Measurements from ENCODE around the gene NRSN2.
"Not testable (repeated sequence)": the region's sequence is repeated elsewhere in the genome, so short reads cannot be mapped to it uniquely, and the experiment has no call there.

Gene NRSN2

GRCh38 chr20:328027-328974 lies 18.6 kb upstream of the NRSN2 start:
- Histone ChIP-seq H3K4me3 (ENCODE audit: low read length) (peak overlapping the region; percentile 79), H3K27ac (ENCODE audit: low read depth, low read length) (peak overlapping the region; percentile 92), H3K9ac (ENCODE audit: low read length) (no peak overlapping the region), H3K27me3 (ENCODE audit: control insufficient read depth, insufficient read depth, low read length) (no peaks in the 10 kb centered on the region), H3K36me3 (ENCODE audit: control insufficient read depth, insufficient read depth, low read length) (no peaks in the 10 kb centered on the region), H3K4me1 (ENCODE audit: control insufficient read depth, insufficient read depth, low read length) (peaks cover 3% of the 10 kb centered on the region)

- H3K9ac ChIP-seq (ENCODE audit: low read length) = no peak overlapping the region
These were observed 17.8 kb upstream of the NRSN2 start for GRCh38 chr20:328975-329695.

GRCh38 chr20:329851-330232 lies 17.1 kb upstream of the NRSN2 start:
- Histone ChIP-seq H3K4me3 (ENCODE audit: low read length) (no peak overlapping the region), H3K36me3 (ENCODE audit: control insufficient read depth, insufficient read depth, low read length) (no peaks in the 10 kb centered on the region), H3K27me3 (ENCODE audit: control insufficient read depth, insufficient read depth, low read length) (no peaks in the 10 kb centered on the region), H3K27ac (ENCODE audit: low read depth, low read length) (no peak overlapping the region), H3K9ac (ENCODE audit: low read length) (no peak overlapping the region), H3K4me1 (ENCODE audit: control insufficient read depth, insufficient read depth, low read length) (no peaks in the 10 kb centered on the region)

More at GRCh38 chr20:328975-329695, 17.8 kb upstream of the NRSN2 start:
- H3K27me3 ChIP-seq (ENCODE audit: control insufficient read depth, insufficient read depth, low read length) = no peaks in the 10 kb centered on the region
- H3K27ac ChIP-seq (ENCODE audit: low read depth, low read length) = no peak overlapping the region
- no peak overlapping the region for H3K4me3 ChIP-seq (ENCODE audit: low read length)
- no peaks in the 10 kb centered on the region for H3K36me3 ChIP-seq (ENCODE audit: control insufficient read depth, insufficient read depth, low read length)
- no peaks in the 10 kb centered on the region for H3K4me1 ChIP-seq (ENCODE audit: control insufficient read depth, insufficient read depth, low read length)

- no peaks in the 10 kb centered on the region for H3K4me1 ChIP-seq (ENCODE audit: control insufficient read depth, insufficient read depth, low read length)
- no peak overlapping the region for H3K9ac ChIP-seq (ENCODE audit: low read length)
- no peaks in the 10 kb centered on the region for H3K27me3 ChIP-seq (ENCODE audit: control insufficient read depth, insufficient read depth, low read length)
- H3K36me3 ChIP-seq (ENCODE audit: control insufficient read depth, insufficient read depth, low read length) = no peaks in the 10 kb centered on the region
- no peak overlapping the region for H3K27ac ChIP-seq (ENCODE audit: low read depth, low read length)
- H3K4me3 ChIP-seq (ENCODE audit: low read length) = no peak overlapping the region
These were observed 16.4 kb upstream of the NRSN2 start for GRCh38 chr20:330233-331149.

- Histone ChIP-seq H3K4me3 (ENCODE audit: low read length) (no peak overlapping the region), H3K27me3 (ENCODE audit: control insufficient read depth, insufficient read depth, low read length) (no peaks in the 10 kb centered on the region), H3K9ac (ENCODE audit: low read length) (no peak overlapping the region), H3K36me3 (ENCODE audit: control insufficient read depth, insufficient read depth, low read length) (no peaks in the 10 kb centered on the region), H3K27ac (ENCODE audit: low read depth, low read length) (no peak overlapping the region), H3K4me1 (ENCODE audit: control insufficient read depth, insufficient read depth, low read length) (no peaks in the 10 kb centered on the region)
These were observed 12.3 kb upstream of the NRSN2 start for GRCh38 chr20:334578-334977.

- not testable (repeated sequence) for H3K4me1 ChIP-seq (ENCODE audit: control insufficient read depth, insufficient read depth, low read length); H3K27ac ChIP-seq (ENCODE audit: low read depth, low read length); H3K4me3 ChIP-seq (ENCODE audit: low read length); H3K27me3 ChIP-seq (ENCODE audit: control insufficient read depth, insufficient read depth, low read length); H3K36me3 ChIP-seq (ENCODE audit: control insufficient read depth, insufficient read depth, low read length); H3K9ac ChIP-seq (ENCODE audit: low read length)
These were observed 10.9 kb upstream of the NRSN2 start for GRCh38 chr20:336040-336439.

GRCh38 chr20:341682-342081 lies 5.2 kb upstream of the NRSN2 start:
- H3K4me3 ChIP-seq (ENCODE audit: low read length) = no peak overlapping the region
- no peaks in the 10 kb centered on the region for H3K27me3 ChIP-seq (ENCODE audit: control insufficient read depth, insufficient read depth, low read length)
- no peaks in the 10 kb centered on the region for H3K4me1 ChIP-seq (ENCODE audit: control insufficient read depth, insufficient read depth, low read length)
- H3K27ac ChIP-seq (ENCODE audit: low read depth, low read length) = no peak overlapping the region
- no peaks in the 10 kb centered on the region for H3K36me3 ChIP-seq (ENCODE audit: control insufficient read depth, insufficient read depth, low read length)
- no peak overlapping the region for H3K9ac ChIP-seq (ENCODE audit: low read length)

- Histone ChIP-seq H3K4me1 (ENCODE audit: control insufficient read depth, insufficient read depth, low read length) (no peaks in the 10 kb centered on the region), H3K27me3 (ENCODE audit: control insufficient read depth, insufficient read depth, low read length) (no peaks in the 10 kb centered on the region), H3K4me3 (ENCODE audit: low read length) (no peak overlapping the region), H3K36me3 (ENCODE audit: control insufficient read depth, insufficient read depth, low read length) (no peaks in the 10 kb centered on the region), H3K9ac (ENCODE audit: low read length) (no peak overlapping the region), H3K27ac (ENCODE audit: low read depth, low read length) (no peak overlapping the region)
These were observed 3.8 kb upstream of the NRSN2 start for GRCh38 chr20:343107-343506.

GRCh38 chr20:346033-346639 lies 775 bp upstream of the NRSN2 start:
- no peaks in the 10 kb centered on the region for H3K4me1 ChIP-seq (ENCODE audit: control insufficient read depth, insufficient read depth, low read length)
- H3K27ac ChIP-seq (ENCODE audit: low read depth, low read length) = peak overlapping the region; percentile 98
- H3K9ac ChIP-seq (ENCODE audit: low read length) = peak overlapping the region; percentile 8
- H3K36me3 ChIP-seq (ENCODE audit: control insufficient read depth, insufficient read depth, low read length) = no peaks in the 10 kb centered on the region
- H3K27me3 ChIP-seq (ENCODE audit: control insufficient read depth, insufficient read depth, low read length) = no peaks in the 10 kb centered on the region
- peak overlapping the region; percentile 92 for H3K4me3 ChIP-seq (ENCODE audit: low read length)

- Histone ChIP-seq H3K36me3 (ENCODE audit: control insufficient read depth, insufficient read depth, low read length) (no peaks in the 10 kb centered on the region), H3K9ac (ENCODE audit: low read length) (no peak overlapping the region), H3K4me3 (ENCODE audit: low read length) (peak overlapping the region; percentile 92), H3K27ac (ENCODE audit: low read depth, low read length) (peak overlapping the region; percentile 98), H3K27me3 (ENCODE audit: control insufficient read depth, insufficient read depth, low read length) (no peaks in the 10 kb centered on the region), H3K4me1 (ENCODE audit: control insufficient read depth, insufficient read depth, low read length) (no peaks in the 10 kb centered on the region)
These were observed 367 bp downstream of the NRSN2 start for GRCh38 chr20:347317-347639.

- Histone ChIP-seq H3K4me3 (ENCODE audit: low read length) (peak overlapping the region; percentile 92), H3K27me3 (ENCODE audit: control insufficient read depth, insufficient read depth, low read length) (no peaks in the 10 kb centered on the region), H3K9ac (ENCODE audit: low read length) (peak overlapping the region; percentile 94), H3K36me3 (ENCODE audit: control insufficient read depth, insufficient read depth, low read length) (no peaks in the 10 kb centered on the region), H3K27ac (ENCODE audit: low read depth, low read length) (peak overlapping the region; percentile 98), H3K4me1 (ENCODE audit: control insufficient read depth, insufficient read depth, low read length) (no peaks in the 10 kb centered on the region)
These were observed 951 bp downstream of the NRSN2 start for GRCh38 chr20:347640-348484.
